RCC 7860 (cell line): ENCODE measurements around the gene ARL17B.
"Not testable (repeated sequence)": the region's sequence is repeated elsewhere in the genome, so short reads cannot be mapped to it uniquely, and the experiment has no call there.

Source experiments
- DNase-seq: peaks from one replicate; pipeline ENCODE4 v3.0.0-alpha.2; 2015; ENCODE audit warnings: low spot score
- FAIRE-seq: peaks from 2 replicates; lab custom pipeline; 2012; peaks lifted over from hg19 to GRCh38; lab: Jason Lieb, UNC

Gene ARL17B

DNA sequence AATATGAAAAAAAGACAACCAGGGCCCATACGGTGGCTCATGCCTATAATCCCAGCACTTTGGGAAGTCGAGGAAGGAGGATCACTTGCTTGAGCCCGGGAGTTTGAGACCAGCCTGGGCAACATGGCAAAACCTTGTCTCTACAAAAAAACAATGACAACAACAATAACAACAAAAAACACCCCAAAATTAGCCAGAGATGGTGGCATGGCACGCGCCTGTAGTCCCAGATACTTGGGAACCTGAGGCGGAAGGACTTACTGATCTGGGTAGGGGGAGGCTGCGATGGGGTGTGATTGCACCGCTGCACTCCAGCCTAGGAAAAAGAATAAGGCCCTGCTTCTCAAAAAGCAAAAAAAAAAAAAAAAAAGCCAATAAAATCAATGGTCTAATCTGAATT is 69.9 kb downstream of the ARL17B start:
- not testable (repeated sequence) for FAIRE-seq, DNase-seq

DNA sequence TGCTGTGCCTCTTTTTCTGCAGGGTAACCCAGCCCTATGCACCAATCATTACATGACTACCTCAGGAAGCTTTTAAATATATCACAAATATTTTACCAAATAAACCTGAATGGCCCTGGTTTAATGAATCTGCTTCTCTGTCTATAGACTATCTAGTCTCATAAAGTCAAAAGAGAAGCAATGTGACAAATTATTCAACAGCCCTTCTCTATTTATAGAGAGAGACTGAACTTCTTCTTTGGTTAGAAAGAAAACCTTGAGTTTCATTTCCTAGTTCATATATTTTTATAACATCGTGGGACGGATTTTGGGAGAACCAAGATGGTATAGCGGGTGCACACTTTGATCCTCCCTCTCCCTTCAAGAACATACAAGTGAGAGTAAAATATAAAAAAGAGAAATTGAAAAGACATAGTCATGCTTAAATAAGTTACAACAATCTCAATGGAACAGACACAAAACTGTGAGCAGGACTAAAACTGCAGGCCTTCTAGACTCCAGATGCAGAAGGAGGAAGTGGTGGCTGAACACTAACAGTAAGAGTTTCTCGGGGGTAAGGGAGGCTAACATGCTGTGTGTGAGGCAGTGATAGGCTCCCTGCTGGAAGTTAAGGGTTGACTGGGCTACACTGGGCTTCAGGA is 70.5 kb downstream of the ARL17B start:
- not testable (repeated sequence) for DNase-seq

DNA sequence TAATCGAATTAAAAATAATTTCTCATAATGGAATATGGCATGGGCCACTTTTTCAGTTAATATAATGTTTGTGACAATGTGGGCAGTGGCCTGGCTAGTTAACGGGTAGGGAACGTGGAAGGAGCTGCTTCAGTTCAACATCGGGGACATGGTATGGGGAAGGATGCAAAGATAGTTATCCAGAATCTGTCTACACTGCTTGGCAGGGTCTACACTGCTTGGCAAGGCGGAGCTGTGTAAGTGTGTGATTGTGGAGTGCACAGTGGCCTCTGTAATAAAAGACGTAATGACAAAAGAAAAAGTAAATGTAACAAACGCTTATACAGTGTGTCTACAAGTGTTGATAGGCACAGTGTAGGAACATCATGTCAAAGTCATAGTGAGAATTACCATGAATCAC is 74.0 kb downstream of the ARL17B start:
- not testable (repeated sequence) for FAIRE-seq, DNase-seq

More for the DNA sequence above, 70.5 kb downstream of the ARL17B start:
- FAIRE-seq = not testable (repeated sequence)

DNA sequence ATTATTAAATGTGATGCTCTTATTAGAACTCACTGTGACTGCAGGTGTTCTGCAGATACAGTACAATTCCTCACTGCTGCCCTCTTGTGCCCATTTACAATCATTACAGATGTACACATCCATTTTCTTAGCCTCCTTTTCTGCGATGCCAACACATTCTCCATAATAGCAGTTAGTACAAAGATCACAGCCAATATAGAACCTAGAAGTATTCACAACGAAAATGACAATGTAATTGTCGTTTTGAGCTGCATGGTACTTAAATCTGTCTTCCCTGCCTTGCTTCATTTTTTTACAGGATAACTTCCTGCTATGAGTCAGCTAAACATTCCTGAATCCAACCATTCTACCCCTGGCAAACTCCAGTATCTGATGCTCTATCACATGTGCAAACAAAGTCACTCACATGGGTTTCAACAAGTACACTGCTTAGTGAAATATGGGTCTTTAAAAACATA is 74.8 kb downstream of the ARL17B start:
- DNase-seq = peak; percentile 52
- FAIRE-seq = peak; percentile 72

DNA sequence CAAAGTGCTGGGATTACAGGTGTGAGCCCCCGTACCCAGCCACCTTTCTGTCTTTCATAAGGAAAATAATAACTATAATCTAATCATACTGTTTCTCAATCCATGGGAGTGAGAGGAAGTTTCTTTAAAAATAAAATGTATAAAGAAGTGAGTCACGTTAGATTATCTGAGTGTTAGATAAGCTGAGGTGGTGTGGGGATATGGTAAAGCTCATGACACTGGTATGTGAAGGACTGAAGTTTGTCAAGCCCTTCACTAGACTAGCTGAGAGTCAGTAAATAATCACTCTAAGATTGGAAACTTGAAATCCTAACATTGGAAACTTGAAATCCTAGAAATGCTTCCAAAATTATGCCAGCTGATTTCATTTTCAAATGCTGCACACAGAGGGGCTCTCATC is 76.1 kb downstream of the ARL17B start:
- FAIRE-seq, DNase-seq: not testable (repeated sequence)

DNA sequence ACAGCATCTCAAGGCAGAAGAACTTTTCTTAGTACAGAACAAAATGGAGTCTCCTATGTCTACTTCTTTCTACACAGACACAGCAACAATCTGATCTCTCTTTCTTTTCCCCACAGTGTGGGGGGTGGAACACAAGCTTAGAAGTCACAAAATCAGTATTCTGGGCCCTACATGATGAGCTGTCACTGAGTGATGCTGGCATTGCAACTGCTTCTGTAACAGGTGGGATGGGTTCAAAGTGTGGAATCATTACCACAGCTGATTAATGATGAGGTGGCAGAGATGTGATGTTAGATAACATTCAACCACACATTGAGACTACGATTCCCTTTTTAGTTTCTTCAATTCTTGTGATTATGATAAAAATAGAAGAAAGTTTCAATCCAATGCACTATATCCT is 77.1 kb downstream of the ARL17B start:
- peak; percentile 71 for DNase-seq
- FAIRE-seq = peak; percentile 78

DNA sequence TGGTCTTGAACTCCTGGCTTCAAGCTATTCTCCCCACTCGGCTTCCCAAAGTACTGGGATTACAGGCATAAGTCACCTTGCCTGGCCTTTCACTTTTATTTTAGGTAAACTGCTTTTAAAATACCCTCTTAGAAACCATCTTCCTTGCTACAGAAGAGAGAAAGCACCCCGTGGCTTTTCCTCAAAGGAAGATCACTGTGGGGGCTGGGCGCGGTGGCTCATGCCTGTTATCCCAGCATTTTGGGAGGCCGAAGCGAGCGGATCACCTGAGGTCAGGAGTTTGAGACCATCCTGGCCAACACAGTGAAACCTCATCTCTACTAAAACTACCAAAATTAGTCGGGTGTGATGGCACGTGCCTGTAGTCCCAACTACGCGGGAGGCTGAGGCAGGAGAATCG is 78.9 kb downstream of the ARL17B start:
- not testable (repeated sequence) for DNase-seq

DNA sequence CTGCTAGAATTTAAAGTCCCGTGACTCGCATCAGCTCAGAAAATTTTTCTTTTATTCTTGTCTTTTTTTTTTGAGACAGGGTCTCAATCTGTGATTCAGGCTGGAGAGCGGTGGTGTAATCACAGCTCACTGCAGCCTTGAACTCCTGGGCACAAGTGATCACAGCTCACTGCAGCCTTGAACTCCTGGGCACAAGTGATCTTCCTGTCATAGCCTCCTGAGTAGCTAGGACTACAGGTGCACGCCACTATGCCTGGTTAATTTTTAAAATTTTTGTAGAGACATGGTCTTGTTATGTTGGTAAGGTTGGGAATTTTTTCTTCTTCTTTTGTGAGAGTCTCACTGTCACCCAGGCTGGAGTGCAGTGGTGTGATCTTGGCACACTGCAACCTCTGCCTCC is 80.2 kb downstream of the ARL17B start:
- not testable (repeated sequence) for FAIRE-seq, DNase-seq

More for the DNA sequence above, 78.9 kb downstream of the ARL17B start:
- not testable (repeated sequence) for FAIRE-seq

DNA sequence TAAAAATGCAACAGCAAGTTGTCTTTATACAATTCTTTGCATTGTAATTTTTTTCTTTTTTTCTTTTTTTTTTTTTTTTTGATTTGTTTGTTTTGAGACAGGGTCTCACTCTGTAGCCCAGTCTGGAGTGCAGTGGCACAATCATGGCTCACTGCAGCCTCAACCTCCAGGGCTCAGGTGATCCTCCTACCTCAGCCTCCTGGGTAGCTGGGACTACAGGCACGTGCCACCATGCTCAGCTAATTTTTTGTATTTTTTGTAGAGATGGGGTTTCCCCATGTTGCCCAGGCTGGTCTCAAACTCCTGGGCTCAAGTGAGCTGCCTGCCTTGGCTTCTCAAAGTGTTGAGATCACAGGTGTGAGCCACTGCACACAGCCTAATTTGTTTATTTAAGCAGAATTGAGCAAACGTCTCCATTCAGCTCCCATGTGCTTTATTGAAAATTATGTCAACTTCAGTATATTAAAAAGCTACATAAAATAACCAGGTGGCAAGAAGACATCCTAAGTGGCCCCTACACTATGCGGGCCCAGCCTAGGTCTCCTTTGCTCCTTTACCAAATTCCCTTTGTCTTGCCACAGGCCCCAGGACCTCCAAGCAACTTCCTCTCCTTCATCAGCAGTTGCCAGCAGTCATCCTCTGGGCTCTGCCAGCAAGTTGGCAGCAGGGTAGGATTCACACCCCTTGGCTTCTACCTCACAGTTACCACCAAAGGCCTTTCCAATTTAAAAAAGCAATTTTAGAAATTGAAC is 84.7 kb downstream of the ARL17B start:
- FAIRE-seq, DNase-seq: not testable (repeated sequence)

DNA sequence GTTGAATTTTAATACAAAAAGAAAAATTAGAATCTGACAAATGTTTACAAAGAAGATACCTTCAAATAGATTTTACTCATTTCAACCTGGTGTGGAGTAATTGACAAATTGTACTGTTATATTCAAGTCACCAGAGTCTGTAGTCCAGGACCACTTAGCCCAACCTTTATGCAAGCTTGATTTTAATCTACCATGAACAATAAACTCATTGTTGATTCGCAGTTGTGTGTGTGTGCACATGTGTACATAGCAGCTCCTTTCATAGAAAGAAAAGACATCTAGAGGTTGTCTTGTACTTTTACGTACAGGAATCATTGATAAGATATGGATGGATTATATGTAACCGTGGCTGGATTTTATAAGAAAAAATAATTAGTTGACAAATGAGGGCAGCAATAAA is 87.3 kb downstream of the ARL17B start:
- no peak for DNase-seq
- FAIRE-seq = no peak

DNA sequence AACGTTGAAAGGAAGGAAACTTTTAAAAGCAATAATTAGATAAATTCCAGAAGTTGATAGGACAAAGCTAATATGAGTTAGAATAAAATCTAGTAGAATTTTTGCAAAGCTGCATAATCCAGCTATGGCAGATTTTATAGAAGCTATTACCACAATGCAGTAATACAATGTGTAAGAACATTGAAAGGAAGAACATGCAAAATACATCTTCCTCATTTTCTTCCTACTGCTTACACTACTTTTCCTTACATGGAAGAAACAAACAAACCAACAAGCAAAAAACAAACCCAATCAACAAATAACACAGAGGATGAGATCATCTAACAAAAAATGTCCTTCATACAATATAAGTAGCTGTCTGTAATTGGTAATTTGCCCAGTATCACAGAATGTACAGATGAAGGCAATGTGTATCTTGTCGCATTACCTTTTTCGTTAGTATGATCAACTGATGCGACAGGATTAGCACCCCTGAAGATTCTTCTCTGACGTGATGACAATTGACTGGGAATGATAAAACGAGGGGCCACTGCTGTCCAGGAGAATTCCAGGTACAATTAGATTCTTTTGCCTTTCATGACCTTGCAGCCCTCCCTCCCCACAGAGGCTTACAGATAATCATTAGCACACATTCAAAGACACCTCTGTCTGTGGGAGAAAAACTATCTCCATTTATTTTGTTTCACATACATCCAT is 87.9 kb downstream of the ARL17B start:
- FAIRE-seq (no peak), DNase-seq (no peak)

DNA sequence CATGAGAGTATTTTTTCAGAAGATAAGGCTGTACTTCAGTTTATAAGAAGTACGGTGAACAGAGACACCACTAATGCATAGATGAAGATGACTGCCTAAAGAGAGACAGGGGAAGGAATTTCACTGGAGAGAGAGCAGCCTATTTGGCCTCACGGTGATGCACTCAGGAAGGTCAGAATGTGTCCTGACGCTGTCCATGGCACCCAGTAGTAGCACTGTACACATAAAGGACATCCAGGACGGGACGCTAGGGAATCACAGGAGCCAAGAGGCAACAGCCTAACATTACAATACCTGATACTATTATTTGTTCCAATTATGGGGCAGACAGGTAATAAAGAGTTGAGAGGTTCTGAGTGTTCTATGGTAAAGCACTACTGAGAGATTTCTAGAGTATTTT is 91.5 kb downstream of the ARL17B start:
- no peak for FAIRE-seq
- no peak for DNase-seq

DNA sequence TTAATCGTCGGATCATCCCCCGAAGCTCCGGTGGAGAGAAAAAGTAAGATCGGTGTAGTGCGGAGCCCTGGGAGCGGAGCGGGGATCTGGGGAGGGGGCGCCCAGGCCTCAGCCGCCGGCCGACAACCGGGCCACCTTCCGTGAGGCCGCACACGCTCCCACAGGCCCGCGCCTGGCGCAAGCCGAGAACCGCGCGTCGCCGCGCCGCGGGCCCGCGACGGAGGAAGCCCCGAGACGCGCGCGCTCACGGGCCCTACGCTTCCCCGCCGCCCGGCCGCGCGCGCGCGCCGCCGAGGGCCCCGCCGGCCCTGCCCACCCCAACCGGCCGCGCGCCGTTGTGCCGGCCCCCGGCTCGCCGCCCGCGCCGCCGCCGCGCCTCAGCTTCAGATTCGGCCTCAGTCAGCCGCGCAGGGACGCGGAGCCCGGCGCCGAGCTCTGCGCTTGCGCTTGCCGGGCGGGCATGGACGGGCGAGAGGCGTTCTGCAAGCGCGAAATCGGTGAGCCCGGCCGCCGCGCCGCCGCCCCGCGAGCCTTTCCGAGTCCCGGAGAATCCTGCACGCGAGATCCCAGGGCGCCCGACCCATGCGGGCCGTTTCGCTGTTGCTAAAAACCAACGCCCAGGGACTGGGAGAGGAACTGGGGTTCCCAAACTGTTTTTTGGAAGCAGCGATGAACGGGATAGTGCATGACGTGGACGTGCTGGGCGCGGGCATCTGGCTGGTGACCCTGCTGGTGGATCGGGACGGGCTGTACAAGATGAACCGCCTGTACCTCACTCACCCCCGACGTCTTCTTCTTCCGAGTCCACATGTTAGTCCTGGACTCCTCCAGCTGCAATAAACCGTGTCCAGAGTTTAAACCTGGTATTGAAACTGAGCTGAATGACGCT is 94.7 kb downstream of the ARL17B start:
- no peak for FAIRE-seq
- peak; percentile 62 for DNase-seq

DNA sequence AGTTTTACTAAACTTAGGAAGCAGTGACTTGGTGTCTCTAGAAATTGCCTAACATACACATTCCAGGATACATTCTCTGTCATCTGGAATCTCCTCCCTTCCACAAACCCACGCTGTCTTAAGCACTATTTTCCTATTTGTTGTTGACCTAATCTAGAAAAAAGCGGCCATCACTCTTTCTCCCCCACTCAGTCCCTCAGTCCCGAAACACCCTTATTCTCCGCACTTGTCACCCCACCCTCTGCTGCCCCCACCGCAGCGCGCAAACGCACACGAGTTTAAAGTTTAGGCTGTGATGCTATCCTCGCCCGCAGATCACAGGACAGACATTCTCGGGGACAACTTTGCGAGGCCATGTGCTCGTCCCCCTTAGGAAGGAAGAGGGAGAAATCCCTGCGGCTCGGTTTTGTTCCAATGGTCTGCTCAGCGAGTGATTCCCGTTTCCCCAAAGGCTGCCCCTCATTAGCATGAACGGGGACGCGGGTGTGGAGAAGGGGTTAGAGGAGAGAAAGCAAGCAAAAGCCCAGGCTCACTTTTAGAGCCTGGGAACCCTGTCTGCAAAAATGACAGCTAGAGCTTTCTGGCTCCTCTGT is 95.4 kb downstream of the ARL17B start:
- DNase-seq, FAIRE-seq: not testable (repeated sequence)

DNA sequence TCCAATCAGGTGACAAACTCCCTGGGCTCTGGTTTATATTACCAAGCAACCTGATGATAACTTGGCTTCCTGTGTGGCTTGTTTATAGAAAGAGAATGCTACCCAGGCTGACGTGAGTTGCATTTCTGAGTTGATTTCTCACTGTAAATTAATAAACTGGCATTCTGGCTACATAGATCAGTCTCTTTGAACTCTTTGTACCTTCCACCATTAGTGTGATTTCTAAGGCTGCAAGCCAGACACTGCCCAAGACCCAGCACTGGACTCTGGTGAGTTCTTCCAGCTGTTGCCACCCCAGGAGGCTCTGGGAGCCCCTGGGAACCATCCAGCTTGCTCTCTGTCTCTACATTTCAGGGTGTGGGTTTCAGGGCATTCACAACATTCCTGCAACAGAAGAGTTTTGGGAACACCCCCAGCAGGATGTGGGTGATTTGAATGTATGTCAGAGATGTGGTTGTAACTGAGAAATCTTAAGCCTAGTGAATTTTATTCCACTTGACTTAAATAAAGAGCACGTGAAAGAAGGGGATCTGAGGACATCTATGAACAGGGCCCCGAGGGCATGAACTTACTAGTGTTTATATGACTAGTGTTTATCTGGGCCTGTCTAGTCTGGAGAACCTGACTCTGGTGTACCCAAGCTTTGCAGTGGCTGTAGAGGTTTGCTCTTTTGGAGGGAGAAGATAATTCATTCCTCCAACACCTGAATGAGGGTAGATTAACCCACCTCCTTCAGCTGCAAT is 96.9 kb downstream of the ARL17B start:
- DNase-seq (peak; percentile 53), FAIRE-seq (no peak)

DNA sequence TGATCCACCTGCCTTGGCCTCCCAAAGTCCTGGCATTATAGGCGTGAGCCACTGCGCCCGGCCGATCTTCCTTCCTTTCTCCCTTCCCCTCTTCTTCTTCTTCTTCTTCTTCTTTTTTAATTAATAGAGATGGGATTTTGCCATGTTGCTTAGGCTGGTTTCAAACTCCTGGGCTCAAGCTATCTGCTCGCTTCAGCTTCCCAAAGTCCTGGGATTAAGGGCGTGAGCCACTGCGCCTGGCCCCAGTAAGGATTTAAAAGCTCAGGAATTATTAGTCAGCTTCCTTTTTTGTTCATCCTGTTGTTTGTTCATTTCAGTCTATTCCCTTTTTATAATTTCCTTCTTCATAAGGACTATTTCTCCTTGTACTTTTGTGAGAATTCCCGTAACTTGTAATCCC is 99.3 kb downstream of the ARL17B start:
- no peak for FAIRE-seq
- no peak for DNase-seq

DNA sequence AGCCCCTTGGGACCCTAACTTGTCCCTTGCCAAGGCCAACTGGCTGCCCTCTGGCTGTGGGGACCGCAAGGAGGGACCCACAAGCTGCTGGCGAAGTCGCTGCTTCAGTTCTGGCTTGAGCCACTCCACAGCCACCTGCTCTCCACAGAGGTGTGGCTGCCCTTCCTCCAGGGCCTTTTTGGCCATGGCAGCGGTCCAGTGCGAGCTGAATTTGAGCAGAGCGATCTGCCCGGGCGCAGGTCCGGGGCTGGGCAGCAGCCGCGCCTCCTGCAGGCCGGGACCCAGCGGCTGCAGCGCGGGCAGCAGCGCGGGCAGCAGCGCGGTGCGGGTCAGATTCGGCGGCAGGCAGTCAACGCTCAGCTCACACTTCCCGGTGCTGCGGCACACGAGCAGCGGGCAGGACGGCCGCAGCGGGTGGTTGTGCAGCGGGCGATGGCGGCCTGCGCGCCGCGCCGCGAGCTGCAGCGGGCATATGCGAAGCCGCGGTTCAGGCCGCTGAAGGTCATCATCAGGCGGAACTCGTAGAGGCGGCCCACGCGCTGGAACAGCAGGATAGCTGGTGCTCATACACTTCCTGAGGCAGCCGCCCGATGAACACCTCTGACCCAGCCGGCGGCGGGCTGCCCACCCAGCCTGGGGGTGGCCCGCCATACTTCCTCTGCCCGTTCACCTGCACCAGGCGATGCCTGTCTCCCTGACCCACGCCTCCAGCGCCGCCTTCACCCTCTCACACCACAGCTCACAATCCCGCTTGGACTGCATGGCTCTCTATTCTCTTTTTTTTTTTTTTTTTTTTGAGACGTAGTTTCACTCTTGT is 101.5 kb downstream of the ARL17B start:
- DNase-seq, FAIRE-seq: not testable (repeated sequence)

DNA sequence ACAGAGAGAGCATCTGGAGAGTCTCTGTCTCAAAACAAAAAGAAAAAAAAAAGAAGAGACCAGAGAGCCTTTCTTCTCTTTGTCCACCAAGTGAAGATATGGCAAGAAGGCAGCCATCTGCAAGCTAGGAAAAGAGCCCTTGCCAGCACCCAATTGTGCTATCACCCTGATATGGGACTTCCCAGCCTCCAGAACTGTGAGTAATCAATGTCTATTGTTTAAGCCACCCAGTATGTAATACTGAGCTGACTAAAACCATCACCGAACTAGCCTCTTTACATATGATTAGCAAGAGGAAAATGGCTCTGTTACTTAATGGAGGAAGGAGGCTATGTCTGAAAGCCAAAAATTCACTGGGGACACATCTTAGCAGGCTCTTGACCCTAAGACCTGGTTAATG is 105.2 kb downstream of the ARL17B start:
- not testable (repeated sequence) for FAIRE-seq

More for the DNA sequence above, 105.2 kb downstream of the ARL17B start:
- DNase-seq = not testable (repeated sequence)
